ENCODE measurements around the gene IER3.

IER3 gene

GRCh38 chr6:30711758-30712380 is 32.5 kb downstream of the IER3 start:
- DNase-seq: no peak
- H2AK5ac ChIP-seq (ENCODE audit: low read length, severe bottlenecking): no peak overlapping the region
- no peak overlapping the region for H3K14ac ChIP-seq (ENCODE audit: low read length in 2 of 2)
- no peak overlapping the region for H2BK120ac ChIP-seq (ENCODE audit: low read depth, low read length)
- H2BK12ac ChIP-seq (ENCODE audit: low read length in 2 of 2): no peak overlapping the region
- no peak overlapping the region for H2BK15ac ChIP-seq (ENCODE audit: low read depth, poor library complexity, severe bottlenecking)
- H3K9me3 ChIP-seq (ENCODE audit: control insufficient read depth, low read length): no peaks in the 10 kb centered on the region
- H3K27ac ChIP-seq (ENCODE audit: low read length, poor library complexity, severe bottlenecking): no peak overlapping the region
- no peak overlapping the region for H3K9ac ChIP-seq (ENCODE audit: low read length)
- 100% methylated on average over 1 of the region's 1 CpG for WGBS
- H2BK5ac ChIP-seq (ENCODE audit: low read depth, low read length, poor library complexity, severe bottlenecking): no peak overlapping the region
- H3K79me1 ChIP-seq (replicated peaks; ENCODE audit: low read length, poor library complexity, severe bottlenecking): peaks cover 31% of the 10 kb centered on the region
- no peak overlapping the region for H3K4me3 ChIP-seq (ENCODE audit: insufficient read depth in 1 of 2, low read depth in 1 of 2, low read length in 2 of 2)
- no peak overlapping the region for H3K4me2 ChIP-seq (ENCODE audit: low read length, poor library complexity, severe bottlenecking)
- no peak overlapping the region for H3K18ac ChIP-seq (ENCODE audit: low read depth in 1 of 2, low read length in 2 of 2)
- H3K23ac ChIP-seq (ENCODE audit: low read length in 2 of 2): no peak overlapping the region
- peaks cover 13% of the 10 kb centered on the region for H3K4me1 ChIP-seq (ENCODE audit: control insufficient read depth, insufficient read depth, low read depth, low read length)
- no peak overlapping the region for H4K91ac ChIP-seq (ENCODE audit: low read length)
- peaks cover 30 to 77% of the 10 kb centered on the region in 2 experiments for H3K36me3 ChIP-seq (ENCODE audit: control insufficient read depth in 1 of 2, insufficient read depth in 2 of 2, low read depth in 1 of 2, low read length in 2 of 2)
- H3K4ac ChIP-seq (ENCODE audit: low read depth in 1 of 2, low read length in 2 of 2): no peak overlapping the region
- H4K8ac ChIP-seq (ENCODE audit: low read length): no peak overlapping the region
- H3K27me3 ChIP-seq (ENCODE audit: control insufficient read depth in 1 of 2, insufficient read depth in 1 of 2, low read length in 2 of 2): no peaks in the 10 kb centered on the region
- no peak overlapping the region for H2AFZ ChIP-seq (ENCODE audit: low read depth, low read length)

- Histone ChIP-seq H3K9ac (ENCODE audit: low read length) (no peak overlapping the region), H3K4me3 (ENCODE audit: insufficient read depth in 1 of 2, low read depth in 1 of 2, low read length in 2 of 2) (no peak overlapping the region), H3K79me1 (replicated peaks; ENCODE audit: low read length, poor library complexity, severe bottlenecking) (peaks cover 25% of the 10 kb centered on the region), H3K4me1 (ENCODE audit: control insufficient read depth, insufficient read depth, low read depth, low read length) (peaks cover 13% of the 10 kb centered on the region), H3K9me3 (ENCODE audit: control insufficient read depth, low read length) (no peaks in the 10 kb centered on the region), H3K36me3 (ENCODE audit: control insufficient read depth in 1 of 2, insufficient read depth in 2 of 2, low read depth in 1 of 2, low read length in 2 of 2) (peaks cover 44 to 86% of the 10 kb centered on the region in 2 experiments), H2AFZ (ENCODE audit: low read depth, low read length) (no peak overlapping the region), H3K14ac (ENCODE audit: low read length in 2 of 2) (no peak overlapping the region), H3K18ac (ENCODE audit: low read depth in 1 of 2, low read length in 2 of 2) (no peak overlapping the region), H3K27ac (ENCODE audit: low read length, poor library complexity, severe bottlenecking) (peak overlapping the region; percentile 81), H2BK12ac (ENCODE audit: low read length in 2 of 2) (no peak overlapping the region), H3K4me2 (ENCODE audit: low read length, poor library complexity, severe bottlenecking) (no peak overlapping the region), H3K4ac (ENCODE audit: low read depth in 1 of 2, low read length in 2 of 2) (no peak overlapping the region), H4K8ac (ENCODE audit: low read length) (no peak overlapping the region), H4K91ac (ENCODE audit: low read length) (no peak overlapping the region), H2BK5ac (ENCODE audit: low read depth, low read length, poor library complexity, severe bottlenecking) (no peak overlapping the region), H2BK120ac (ENCODE audit: low read depth, low read length) (no peak overlapping the region), H3K27me3 (ENCODE audit: control insufficient read depth in 1 of 2, insufficient read depth in 1 of 2, low read length in 2 of 2) (no peaks in the 10 kb centered on the region), H2BK15ac (ENCODE audit: low read depth, poor library complexity, severe bottlenecking) (no peak overlapping the region), H3K23ac (ENCODE audit: low read length in 2 of 2) (no peak overlapping the region), H2AK5ac (ENCODE audit: low read length, severe bottlenecking) (peak overlapping the region; percentile 76)
- WGBS: no CpG with 5 or more reads among the region's 2 CpGs
- no peak for DNase-seq
These were observed 35.1 kb downstream of the IER3 start for GRCh38 chr6:30709101-30709868.

- H4K8ac ChIP-seq (ENCODE audit: low read length): no peak overlapping the region
- H3K14ac ChIP-seq (ENCODE audit: low read length in 2 of 2): no peak overlapping the region
- H3K36me3 ChIP-seq (ENCODE audit: control insufficient read depth in 1 of 2, insufficient read depth in 2 of 2, low read depth in 1 of 2, low read length in 2 of 2): peaks cover 49 to 85% of the 10 kb centered on the region in 2 experiments
- H2BK12ac ChIP-seq (ENCODE audit: low read length in 2 of 2): no peak overlapping the region
- no peak overlapping the region for H3K4me3 ChIP-seq (ENCODE audit: insufficient read depth in 1 of 2, low read depth in 1 of 2, low read length in 2 of 2)
- no peak for DNase-seq
- no peak overlapping the region for H4K91ac ChIP-seq (ENCODE audit: low read length)
- H3K9ac ChIP-seq (ENCODE audit: low read length): no peak overlapping the region
- H2BK5ac ChIP-seq (ENCODE audit: low read depth, low read length, poor library complexity, severe bottlenecking): peak overlapping the region; percentile 54
- WGBS: 86% methylated on average over 6 of the region's 6 CpGs
- H3K4me2 ChIP-seq (ENCODE audit: low read length, poor library complexity, severe bottlenecking): no peak overlapping the region
- H3K9me3 ChIP-seq (ENCODE audit: control insufficient read depth, low read length): no peaks in the 10 kb centered on the region
- H2AK5ac ChIP-seq (ENCODE audit: low read length, severe bottlenecking): peak overlapping the region; percentile 84
- H3K27me3 ChIP-seq (ENCODE audit: control insufficient read depth in 1 of 2, insufficient read depth in 1 of 2, low read length in 2 of 2): no peaks in the 10 kb centered on the region
- H3K23ac ChIP-seq (ENCODE audit: low read length in 2 of 2): no peak overlapping the region
- H3K4me1 ChIP-seq (ENCODE audit: control insufficient read depth, insufficient read depth, low read depth, low read length): peaks cover 13% of the 10 kb centered on the region
- H3K18ac ChIP-seq (ENCODE audit: low read depth in 1 of 2, low read length in 2 of 2): no peak overlapping the region
- H3K4ac ChIP-seq (ENCODE audit: low read depth in 1 of 2, low read length in 2 of 2): no peak overlapping the region
- no peak overlapping the region for H2BK15ac ChIP-seq (ENCODE audit: low read depth, poor library complexity, severe bottlenecking)
- H3K27ac ChIP-seq (ENCODE audit: low read length, poor library complexity, severe bottlenecking): peak overlapping the region; percentile 52
- H2AFZ ChIP-seq (ENCODE audit: low read depth, low read length): no peak overlapping the region
- no peak overlapping the region for H2BK120ac ChIP-seq (ENCODE audit: low read depth, low read length)
- peaks cover 12% of the 10 kb centered on the region for H3K79me1 ChIP-seq (replicated peaks; ENCODE audit: low read length, poor library complexity, severe bottlenecking)
These were observed 37.0 kb downstream of the IER3 start for GRCh38 chr6:30707281-30707850.

- no peak overlapping the region for H4K91ac ChIP-seq (ENCODE audit: low read length)
- H3K27ac ChIP-seq (ENCODE audit: low read length, poor library complexity, severe bottlenecking): no peak overlapping the region
- 97% methylated on average over 4 of the region's 4 CpGs for WGBS
- no peak overlapping the region for H2AFZ ChIP-seq (ENCODE audit: low read depth, low read length)
- no peaks in the 10 kb centered on the region for H3K9me3 ChIP-seq (ENCODE audit: control insufficient read depth, low read length)
- no peak overlapping the region for H2BK120ac ChIP-seq (ENCODE audit: low read depth, low read length)
- H3K27me3 ChIP-seq (ENCODE audit: control insufficient read depth in 1 of 2, insufficient read depth in 1 of 2, low read length in 2 of 2): no peaks in the 10 kb centered on the region
- no peak overlapping the region for H3K14ac ChIP-seq (ENCODE audit: low read length in 2 of 2)
- peaks cover 2% of the 10 kb centered on the region for H3K79me1 ChIP-seq (replicated peaks; ENCODE audit: low read length, poor library complexity, severe bottlenecking)
- no peak overlapping the region for H3K4me3 ChIP-seq (ENCODE audit: insufficient read depth in 1 of 2, low read depth in 1 of 2, low read length in 2 of 2)
- H2BK12ac ChIP-seq (ENCODE audit: low read length in 2 of 2): no peak overlapping the region
- peaks cover 13% of the 10 kb centered on the region for H3K4me1 ChIP-seq (ENCODE audit: control insufficient read depth, insufficient read depth, low read depth, low read length)
- no peak overlapping the region for H3K9ac ChIP-seq (ENCODE audit: low read length)
- peaks cover 33 to 69% of the 10 kb centered on the region in 2 experiments for H3K36me3 ChIP-seq (ENCODE audit: control insufficient read depth in 1 of 2, insufficient read depth in 2 of 2, low read depth in 1 of 2, low read length in 2 of 2)
- H3K18ac ChIP-seq (ENCODE audit: low read depth in 1 of 2, low read length in 2 of 2): no peak overlapping the region
- no peak overlapping the region for H3K23ac ChIP-seq (ENCODE audit: low read length in 2 of 2)
- DNase-seq: no peak
- H4K8ac ChIP-seq (ENCODE audit: low read length): no peak overlapping the region
- H3K4ac ChIP-seq (ENCODE audit: low read depth in 1 of 2, low read length in 2 of 2): no peak overlapping the region
- H2AK5ac ChIP-seq (ENCODE audit: low read length, severe bottlenecking): peak overlapping the region; percentile 1
- no peak overlapping the region for H3K4me2 ChIP-seq (ENCODE audit: low read length, poor library complexity, severe bottlenecking)
- H2BK5ac ChIP-seq (ENCODE audit: low read depth, low read length, poor library complexity, severe bottlenecking): no peak overlapping the region
- H2BK15ac ChIP-seq (ENCODE audit: low read depth, poor library complexity, severe bottlenecking): no peak overlapping the region
These were observed 38.7 kb downstream of the IER3 start for GRCh38 chr6:30705620-30706019.

Data from mesenchymal stem cell (in vitro differentiated cells and primary cell).